ACC112 (cell line): ENCODE measurements around the gene A4GALT.

Experiments
- H2AFZ ChIP-seq: fragments of 200-600 bp; sonication (generic); one replicate; pipeline ENCODE4 v1.6.0; 2017; ENCODE audit warnings: antibody characterized with exemption, low read length; ENCODE audit not compliant: unreplicated experiment
- H3K27ac ChIP-seq: fragments of 200-600 bp; sonication (generic); 2 replicates; pipeline ENCODE4 v1.5.1; 2014; ENCODE audit warnings: low read depth, mild to moderate bottlenecking, antibody characterized with exemption, low read length, moderate library complexity
- H3K27me3 ChIP-seq: fragments of 200-600 bp; sonication (generic); 2 replicates; pipeline ENCODE4 v1.6.1; 2014; ENCODE audit warnings: mild to moderate bottlenecking, antibody characterized with exemption, low read length, moderate library complexity, mixed read lengths; ENCODE audit not compliant: insufficient read depth
- H3K36me3 ChIP-seq: fragments of 200-600 bp; sonication (generic); 2 replicates; pipeline ENCODE4 v1.6.1; 2016; ENCODE audit warnings: mild to moderate bottlenecking, antibody characterized with exemption, low read length, moderate library complexity, mixed read lengths; ENCODE audit not compliant: insufficient read depth
- H3K4me1 ChIP-seq: fragments of 200-600 bp; sonication (generic); one replicate; pipeline ENCODE4 v1.6.1; 2016; ENCODE audit warnings: low read length, mixed read lengths; ENCODE audit not compliant: insufficient read depth, unreplicated experiment, control insufficient read depth
- H3K4me3 ChIP-seq: fragments of 200-600 bp; sonication (generic); 2 replicates; pipeline ENCODE4 v1.5.1; 2014; ENCODE audit warnings: mild to moderate bottlenecking, low read depth, low read length
- H3K79me2 ChIP-seq: fragments of 200-600 bp; sonication (generic); one replicate; pipeline ENCODE4 v1.6.0; 2016; ENCODE audit warnings: low read length; ENCODE audit not compliant: control insufficient read depth, unreplicated experiment, insufficient read depth

Gene A4GALT

DNA sequence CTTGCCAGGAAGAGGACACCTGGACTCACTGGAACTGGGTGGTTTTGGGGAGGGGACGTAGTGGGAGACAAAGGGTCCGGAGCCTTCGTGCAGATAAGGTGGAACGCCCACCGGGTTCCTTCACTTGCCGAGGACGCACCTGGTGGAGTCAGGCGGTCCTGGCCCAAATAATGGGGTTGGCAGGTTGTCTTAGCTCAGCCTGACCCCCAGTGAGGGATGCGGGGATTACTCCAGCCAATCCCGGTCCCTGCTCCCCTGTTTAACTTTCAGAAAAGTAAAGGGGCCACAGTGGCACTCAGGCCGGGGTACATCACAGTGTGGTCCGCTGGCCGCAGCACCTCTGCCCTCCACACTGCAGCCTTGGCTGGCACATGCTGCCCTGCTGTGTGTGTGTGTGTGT lies 18.0 kb downstream of the A4GALT start:
- Histone ChIP-seq H3K4me1 (peaks cover 15% of the 10 kb centered on the region), H3K36me3 (no peaks in the 10 kb centered on the region), H3K4me3 (no peak overlapping the region), H3K79me2 (no peaks in the 10 kb centered on the region), H2AFZ (no peak overlapping the region), H3K27me3 (no peaks in the 10 kb centered on the region), H3K27ac (no peak overlapping the region)

DNA sequence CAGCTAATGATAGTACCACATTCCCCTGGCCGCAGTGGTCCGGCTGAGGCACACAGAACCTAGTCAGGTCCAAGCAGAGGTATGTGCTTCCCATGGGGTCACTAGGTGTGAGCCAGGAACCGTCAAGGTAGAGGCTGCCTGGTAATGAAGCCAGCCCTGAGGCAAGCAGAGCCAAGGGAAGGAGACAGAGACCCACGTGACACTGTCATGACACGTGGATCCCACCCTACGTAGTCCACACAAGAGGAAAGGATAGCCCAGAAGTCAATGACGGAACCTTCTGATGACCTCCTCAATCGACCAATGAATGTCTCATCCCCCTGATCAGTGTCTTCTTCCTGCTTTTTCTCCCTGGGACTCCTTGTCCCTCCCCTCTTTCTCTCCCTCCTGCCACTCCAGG lies 19.0 kb downstream of the A4GALT start:
- H3K27ac ChIP-seq = no peak overlapping the region
- no peaks in the 10 kb centered on the region for H3K27me3 ChIP-seq
- H3K36me3 ChIP-seq = no peaks in the 10 kb centered on the region
- H2AFZ ChIP-seq = no peak overlapping the region
- H3K4me3 ChIP-seq = no peak overlapping the region
- no peaks in the 10 kb centered on the region for H3K79me2 ChIP-seq
- peaks cover 25% of the 10 kb centered on the region for H3K4me1 ChIP-seq

DNA sequence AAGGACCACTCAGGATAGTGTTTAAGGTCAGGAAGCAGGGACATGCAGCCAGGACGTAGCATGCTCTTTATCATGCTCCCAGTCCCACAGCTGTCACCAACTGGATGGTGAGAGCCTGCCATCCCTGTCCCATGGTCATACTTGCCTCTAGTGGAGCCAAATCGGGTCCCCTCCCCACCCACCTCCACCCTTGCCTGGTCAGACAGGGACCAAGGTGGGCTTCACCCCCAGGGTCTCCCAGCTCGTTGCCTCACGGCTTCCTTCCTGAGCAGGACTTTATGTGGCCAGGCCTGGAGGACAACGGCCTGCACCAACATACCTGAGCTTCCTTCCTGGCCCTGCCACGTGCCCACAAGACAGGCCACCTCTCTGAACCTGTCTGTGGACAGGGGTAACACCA lies 19.8 kb downstream of the A4GALT start:
- Histone ChIP-seq H3K27ac (no peak overlapping the region), H3K4me1 (peaks cover 28% of the 10 kb centered on the region), H3K4me3 (no peak overlapping the region), H2AFZ (no peak overlapping the region), H3K27me3 (no peaks in the 10 kb centered on the region), H3K36me3 (no peaks in the 10 kb centered on the region), H3K79me2 (no peaks in the 10 kb centered on the region)

DNA sequence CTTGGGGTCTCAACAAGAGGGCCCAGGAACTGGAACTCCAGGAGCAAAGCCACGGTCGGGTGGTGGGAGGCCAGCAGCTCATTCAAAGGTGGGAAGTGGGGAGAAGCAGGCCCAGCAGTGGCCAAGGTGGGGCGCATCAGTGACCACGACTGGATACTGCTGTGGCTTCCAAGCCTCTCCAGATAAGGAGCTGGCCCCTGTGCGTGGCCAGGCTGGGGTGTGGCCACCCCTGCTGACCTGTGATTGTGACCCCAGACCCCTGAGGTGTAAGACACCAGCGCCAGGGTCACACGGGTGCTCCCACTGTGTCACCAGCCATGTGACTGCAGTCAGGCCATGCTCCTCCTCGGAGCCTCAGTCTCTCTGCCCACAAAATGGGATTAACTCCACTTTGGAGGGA lies 20.3 kb downstream of the A4GALT start:
- Histone ChIP-seq H3K4me1 (peaks cover 28% of the 10 kb centered on the region), H3K4me3 (no peak overlapping the region), H2AFZ (no peak overlapping the region), H3K36me3 (no peaks in the 10 kb centered on the region), H3K27me3 (no peaks in the 10 kb centered on the region), H3K79me2 (no peaks in the 10 kb centered on the region), H3K27ac (no peak overlapping the region)

DNA sequence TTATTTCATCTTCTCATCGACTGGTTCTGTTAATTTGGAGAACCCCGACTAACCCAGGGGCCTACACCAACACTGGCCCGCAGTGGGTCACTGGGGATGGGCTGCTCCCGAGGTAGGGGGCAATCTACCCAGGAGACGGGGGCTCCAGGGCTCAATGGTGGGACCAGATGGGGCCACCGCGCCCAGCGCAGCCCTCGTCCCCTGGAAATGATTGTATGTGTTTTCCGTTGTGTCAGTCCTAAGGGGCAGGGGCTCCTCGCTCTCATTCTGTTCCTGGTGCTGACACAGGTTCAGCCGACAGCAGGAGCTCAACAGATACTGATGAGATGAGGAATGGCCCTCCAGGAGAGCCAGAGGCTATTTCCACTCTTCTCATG lies 20.7 kb downstream of the A4GALT start:
- Histone ChIP-seq H2AFZ (no peak overlapping the region), H3K4me3 (no peak overlapping the region), H3K36me3 (no peaks in the 10 kb centered on the region), H3K27ac (no peak overlapping the region), H3K27me3 (no peaks in the 10 kb centered on the region), H3K4me1 (peaks cover 28% of the 10 kb centered on the region), H3K79me2 (no peaks in the 10 kb centered on the region)

DNA sequence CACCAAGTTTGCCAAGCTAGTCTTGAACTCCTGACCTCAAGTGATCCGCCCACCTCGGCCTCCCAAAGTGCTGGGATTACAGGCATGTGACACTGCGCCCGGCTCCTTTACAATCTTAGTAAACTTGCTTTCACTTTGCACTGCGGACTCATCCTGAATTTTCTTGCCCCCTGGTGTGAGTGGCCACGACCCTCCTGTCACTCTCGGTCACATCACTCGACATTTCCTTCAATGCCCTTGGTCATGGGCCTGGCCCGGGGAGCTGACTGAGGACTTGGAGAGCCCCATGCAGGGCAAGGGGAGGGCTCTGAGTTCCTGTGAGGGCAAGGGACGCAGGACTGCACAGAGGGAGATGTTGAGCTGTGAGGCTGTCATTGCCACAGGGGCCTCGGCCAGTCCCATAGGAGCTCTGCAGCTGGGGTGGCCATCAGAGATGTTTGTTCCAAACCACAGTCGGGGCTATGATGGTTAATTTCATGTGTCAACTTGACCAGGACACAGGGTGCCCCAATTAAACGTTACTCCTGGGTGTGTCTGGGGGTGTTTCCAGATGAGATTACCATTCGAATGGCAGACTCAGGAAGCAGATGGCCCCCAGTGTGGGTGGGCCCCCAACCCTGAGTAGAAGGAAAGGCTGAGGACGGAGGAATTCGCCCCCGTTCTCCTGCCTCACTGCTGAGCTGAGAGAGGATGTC lies 21.2 kb downstream of the A4GALT start:
- Histone ChIP-seq H3K4me3 (peak overlapping the region; percentile 51; the same call in 1 of the 2 replicates), H3K36me3 (no peaks in the 10 kb centered on the region), H3K79me2 (no peaks in the 10 kb centered on the region), H3K27me3 (no peaks in the 10 kb centered on the region), H3K4me1 (peaks cover 28% of the 10 kb centered on the region), H2AFZ (peak overlapping the region; percentile 50), H3K27ac (peak overlapping the region; percentile 42; the same call in 1 of the 2 replicates)

DNA sequence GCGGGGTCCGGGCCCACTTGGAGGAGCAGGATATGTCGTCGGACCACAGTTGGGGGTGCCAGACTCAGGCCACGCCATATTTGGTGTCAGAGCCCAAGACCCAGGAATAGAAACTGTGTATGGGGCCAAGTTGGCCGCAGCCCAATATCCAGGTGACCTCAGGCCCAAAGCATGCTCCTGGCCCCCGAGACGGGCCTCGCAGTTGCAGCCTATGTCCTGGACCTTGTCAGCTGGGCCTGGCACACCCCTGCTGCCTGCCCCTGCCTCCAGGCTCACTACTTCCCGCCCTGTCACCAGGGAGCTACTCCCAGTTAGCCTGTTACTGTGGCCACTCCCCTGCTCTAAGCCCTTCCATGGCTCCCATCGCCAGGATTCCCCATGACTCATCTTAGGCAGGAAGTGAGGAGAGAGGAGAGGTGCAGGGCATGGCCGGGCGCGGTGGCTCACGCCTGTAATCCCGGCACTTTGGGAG lies 23.1 kb downstream of the A4GALT start:
- H3K27me3 ChIP-seq = no peaks in the 10 kb centered on the region
- no peaks in the 10 kb centered on the region for H3K79me2 ChIP-seq
- H2AFZ ChIP-seq = no peak overlapping the region
- no peak overlapping the region for H3K4me3 ChIP-seq
- peaks cover 28% of the 10 kb centered on the region for H3K4me1 ChIP-seq
- H3K27ac ChIP-seq = peak overlapping the region; percentile 24
- no peaks in the 10 kb centered on the region for H3K36me3 ChIP-seq

DNA sequence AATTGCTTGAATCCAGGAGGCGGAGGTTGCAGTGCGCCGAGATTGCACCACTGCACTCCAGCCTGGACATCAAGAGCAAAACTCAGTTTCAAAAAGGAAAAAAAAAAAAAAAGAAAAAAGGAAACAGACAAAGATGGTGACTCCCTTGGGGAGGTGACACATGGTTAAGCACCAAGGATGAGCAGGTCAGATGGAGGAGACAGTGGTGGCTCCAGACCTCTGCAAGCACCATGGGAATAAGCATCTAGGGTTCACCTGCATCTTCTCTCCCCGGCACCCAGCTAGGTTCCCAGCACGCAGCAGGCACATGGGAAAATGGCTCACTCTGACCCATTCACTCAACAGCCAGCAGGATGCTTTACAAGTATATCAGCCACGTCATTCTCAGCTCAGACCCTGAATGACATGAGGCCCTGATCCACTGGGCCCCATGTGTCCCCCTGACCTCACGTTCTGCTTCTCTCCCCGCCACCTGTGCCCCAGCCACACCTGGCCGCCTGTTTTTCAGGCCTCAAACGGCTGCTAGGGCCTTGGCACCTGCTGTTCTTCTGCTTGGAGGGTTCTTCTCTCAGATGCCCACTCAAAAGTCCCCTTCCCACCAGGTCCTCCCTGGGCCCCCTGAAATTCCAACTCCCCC lies 24.2 kb downstream of the A4GALT start:
- no peaks in the 10 kb centered on the region for H3K79me2 ChIP-seq
- H3K4me1 ChIP-seq = peaks cover 28% of the 10 kb centered on the region
- H3K27me3 ChIP-seq = no peaks in the 10 kb centered on the region
- H3K27ac ChIP-seq = no peak overlapping the region
- no peak overlapping the region for H3K4me3 ChIP-seq
- no peaks in the 10 kb centered on the region for H3K36me3 ChIP-seq
- H2AFZ ChIP-seq = no peak overlapping the region

DNA sequence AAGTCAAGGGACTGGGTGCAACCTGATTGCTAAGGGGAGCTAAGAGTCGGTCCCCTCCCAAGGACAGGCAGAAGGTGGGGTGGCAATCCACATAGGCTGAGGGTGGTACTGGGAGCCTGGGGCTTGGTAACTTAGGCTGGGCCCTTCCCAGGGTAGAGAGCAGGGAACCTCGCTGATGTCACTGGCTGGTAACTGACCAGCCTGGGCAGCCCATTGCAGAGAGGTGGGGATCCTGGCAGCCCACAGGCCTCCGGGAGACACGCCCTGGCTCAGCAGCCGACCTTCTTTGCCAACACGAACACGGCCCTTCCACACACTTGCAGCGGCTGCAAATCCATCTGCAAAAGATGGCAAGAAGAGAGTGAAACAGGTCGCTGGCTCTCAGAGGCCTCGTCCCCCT lies 25.4 kb downstream of the A4GALT start:
- Histone ChIP-seq H3K4me3 (no peak overlapping the region), H3K36me3 (no peaks in the 10 kb centered on the region), H3K27me3 (no peaks in the 10 kb centered on the region), H2AFZ (no peak overlapping the region), H3K27ac (no peak overlapping the region), H3K79me2 (no peaks in the 10 kb centered on the region), H3K4me1 (peaks cover 28% of the 10 kb centered on the region)

DNA sequence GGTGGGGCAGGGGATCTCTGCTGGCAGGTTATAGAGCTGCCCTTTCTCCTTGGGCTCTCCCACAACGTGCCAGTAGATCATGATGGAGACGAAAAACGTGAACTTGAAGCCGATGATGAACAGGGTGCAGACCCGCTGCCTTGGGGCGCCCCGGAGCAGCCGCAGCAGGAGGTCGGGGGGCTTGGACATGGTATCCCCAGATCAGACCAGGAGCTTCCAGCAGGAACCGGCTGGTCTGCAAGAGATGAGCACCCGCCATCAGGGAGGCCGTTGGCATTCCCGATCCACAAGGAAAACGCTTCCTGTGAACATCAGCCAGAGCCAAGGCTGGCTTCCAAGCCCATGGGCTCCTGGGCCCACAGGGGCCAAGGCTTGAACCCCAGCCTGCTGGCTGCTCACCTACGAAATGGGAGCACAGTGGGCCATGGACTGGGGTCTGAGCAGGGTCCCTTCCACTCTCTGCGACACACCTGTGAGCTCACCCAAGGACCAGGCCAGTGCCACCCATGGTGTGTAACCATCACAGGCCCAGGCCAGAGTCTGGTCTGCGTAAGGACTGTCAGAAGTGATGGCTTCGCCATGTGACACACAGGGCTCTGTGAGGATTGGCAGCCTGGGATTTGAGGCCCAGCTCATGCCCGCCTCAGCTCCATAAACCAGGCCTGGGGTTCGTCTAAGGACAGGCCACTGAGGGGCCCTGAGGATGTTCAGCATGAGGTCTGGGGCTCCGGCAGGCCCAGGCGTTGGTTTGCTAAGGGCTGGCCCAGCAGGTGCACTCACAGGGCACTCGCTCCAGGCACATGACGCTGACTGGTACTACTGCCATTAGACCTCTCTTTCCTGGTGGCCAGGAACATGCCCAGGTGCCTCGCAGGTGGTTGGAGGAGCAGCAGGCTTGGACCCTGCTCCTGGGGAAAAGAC lies 26.6 kb downstream of the A4GALT start:
- Histone ChIP-seq H3K27me3 (no peaks in the 10 kb centered on the region), H3K36me3 (no peaks in the 10 kb centered on the region), H3K27ac (no peak overlapping the region), H3K4me3 (no peak overlapping the region), H2AFZ (no peak overlapping the region), H3K4me1 (peaks cover 23% of the 10 kb centered on the region), H3K79me2 (no peaks in the 10 kb centered on the region)
